ENCODE data around the gene NCOA3. TPM values are rescaled to one million over a fixed set of nuclear protein-coding genes. Genes with fewer than 3 reads are reported as not detected.
"Not testable (repeated sequence)": the region's sequence is repeated elsewhere in the genome, so short reads cannot be mapped to it uniquely, and the experiment has no call there.

NCOA3 gene
- total RNA-seq, 1 donor from 2014 or later: 23.8 TPM

GRCh38 chr20:47591231-47591630 is 89.5 kb downstream of the NCOA3 start:
- H3K4me1 ChIP-seq: peaks cover 26% of the 10 kb centered on the region
- H3K36me3 ChIP-seq: peaks cover 14% of the 10 kb centered on the region
- H3K27me3 ChIP-seq (ENCODE audit: low read depth): no peaks in the 10 kb centered on the region
- TF ChIP-seq, protein P1, sequence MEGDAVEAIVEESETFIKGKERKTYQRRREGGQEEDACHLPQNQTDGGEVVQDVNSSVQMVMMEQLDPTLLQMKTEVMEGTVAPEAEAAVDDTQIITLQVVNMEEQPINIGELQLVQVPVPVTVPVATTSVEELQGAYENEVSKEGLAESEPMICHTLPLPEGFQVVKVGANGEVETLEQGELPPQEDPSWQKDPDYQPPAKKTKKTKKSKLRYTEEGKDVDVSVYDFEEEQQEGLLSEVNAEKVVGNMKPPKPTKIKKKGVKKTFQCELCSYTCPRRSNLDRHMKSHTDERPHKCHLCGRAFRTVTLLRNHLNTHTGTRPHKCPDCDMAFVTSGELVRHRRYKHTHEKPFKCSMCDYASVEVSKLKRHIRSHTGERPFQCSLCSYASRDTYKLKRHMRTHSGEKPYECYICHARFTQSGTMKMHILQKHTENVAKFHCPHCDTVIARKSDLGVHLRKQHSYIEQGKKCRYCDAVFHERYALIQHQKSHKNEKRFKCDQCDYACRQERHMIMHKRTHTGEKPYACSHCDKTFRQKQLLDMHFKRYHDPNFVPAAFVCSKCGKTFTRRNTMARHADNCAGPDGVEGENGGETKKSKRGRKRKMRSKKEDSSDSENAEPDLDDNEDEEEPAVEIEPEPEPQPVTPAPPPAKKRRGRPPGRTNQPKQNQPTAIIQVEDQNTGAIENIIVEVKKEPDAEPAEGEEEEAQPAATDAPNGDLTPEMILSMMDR (IDR thresholded peaks at IDR 0.05; ENCODE audit: borderline replicate concordance): no peak
- H3K4me3 ChIP-seq: no peak overlapping the region
- no peak for DNase-seq
- H3K27ac ChIP-seq (replicated peaks): no peak overlapping the region
- intact Hi-C loops (cut with micrococcal nuclease): no loop called here
- H3K9me3 ChIP-seq (replicated peaks): no peaks in the 10 kb centered on the region

DNA sequence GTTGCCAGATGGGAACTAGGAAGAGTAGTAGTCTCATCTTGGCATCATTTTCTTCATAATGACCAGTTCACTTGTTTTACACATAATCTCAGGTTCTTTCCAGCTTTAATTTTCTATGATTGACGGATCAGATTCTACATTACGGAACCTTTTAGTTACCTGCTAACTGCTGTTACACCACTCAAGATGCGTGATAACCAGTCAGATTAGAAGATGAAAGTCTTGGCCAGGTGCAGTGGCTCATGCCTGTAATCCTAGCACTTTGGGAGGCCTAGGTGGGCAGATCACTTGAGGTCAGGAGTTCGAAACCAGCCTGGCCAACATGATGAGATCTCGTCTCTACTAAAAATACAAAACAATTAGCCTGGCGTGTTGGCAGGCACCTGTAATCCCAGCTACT is 92.5 kb downstream of the NCOA3 start:
- intact Hi-C loops (cut with micrococcal nuclease): no loop called here
- H3K27ac ChIP-seq (replicated peaks): no peak overlapping the region

GRCh38 chr20:47595138-47595537 is 93.5 kb downstream of the NCOA3 start:
- DNase-seq; H3K27ac ChIP-seq (replicated peaks); H3K4me3 ChIP-seq; H3K27me3 ChIP-seq (ENCODE audit: low read depth); H3K9me3 ChIP-seq (replicated peaks); intact Hi-C loops (cut with micrococcal nuclease): not testable (repeated sequence)
- peaks cover 28% of the 10 kb centered on the region for H3K4me1 ChIP-seq
- H3K36me3 ChIP-seq: peaks cover 14% of the 10 kb centered on the region

More for the DNA sequence above, 92.5 kb downstream of the NCOA3 start:
- H3K4me3 ChIP-seq: no peak overlapping the region
- H3K4me1 ChIP-seq: peaks cover 21% of the 10 kb centered on the region
- no peaks in the 10 kb centered on the region for H3K27me3 ChIP-seq (ENCODE audit: low read depth)
- no peaks in the 10 kb centered on the region for H3K9me3 ChIP-seq (replicated peaks)
- DNase-seq: no peak
- H3K36me3 ChIP-seq: peaks cover 14% of the 10 kb centered on the region
- TF ChIP-seq, protein P1 (IDR thresholded peaks at IDR 0.05; ENCODE audit: borderline replicate concordance): no peak

GRCh38 chr20:47596003-47596571 is 94.4 kb downstream of the NCOA3 start:
- no peak for DNase-seq
- H3K27me3 ChIP-seq (ENCODE audit: low read depth): no peaks in the 10 kb centered on the region
- TF ChIP-seq, protein P1 (IDR thresholded peaks at IDR 0.05; ENCODE audit: borderline replicate concordance): no peak
- intact Hi-C loops (cut with micrococcal nuclease): no loop called here
- H3K27ac ChIP-seq (replicated peaks): no peak overlapping the region
- H3K9me3 ChIP-seq (replicated peaks): no peaks in the 10 kb centered on the region
- peaks cover 8% of the 10 kb centered on the region for H3K36me3 ChIP-seq
- H3K4me3 ChIP-seq: no peak overlapping the region
- peaks cover 32% of the 10 kb centered on the region for H3K4me1 ChIP-seq

DNA sequence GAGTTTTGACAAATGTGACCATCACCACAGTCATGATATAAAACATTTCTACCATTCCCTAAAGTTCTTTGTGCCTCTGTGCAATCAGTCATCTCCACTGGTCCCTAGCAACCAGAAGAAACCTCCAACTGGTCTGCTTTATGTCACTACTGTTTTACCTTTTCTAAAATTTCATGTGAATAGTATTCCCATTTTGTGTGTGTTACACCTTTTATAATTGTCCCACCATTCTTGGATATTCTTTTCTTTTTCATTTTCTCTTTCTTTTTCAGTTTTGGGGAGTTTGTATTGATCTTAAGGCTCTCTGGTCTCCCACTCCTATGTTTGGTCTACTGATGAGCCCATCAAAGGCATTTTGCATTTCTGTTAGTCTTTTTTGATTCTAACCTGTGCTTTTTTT is 95.4 kb downstream of the NCOA3 start:
- Histone ChIP-seq H3K27ac (replicated peaks) (no peak overlapping the region), H3K4me3 (no peak overlapping the region), H3K9me3 (replicated peaks) (no peaks in the 10 kb centered on the region), H3K36me3 (peaks cover 8% of the 10 kb centered on the region), H3K4me1 (peaks cover 33% of the 10 kb centered on the region), H3K27me3 (ENCODE audit: low read depth) (no peaks in the 10 kb centered on the region)
- TF ChIP-seq, protein P1 (IDR thresholded peaks at IDR 0.05; ENCODE audit: borderline replicate concordance): no peak
- intact Hi-C loops (cut with micrococcal nuclease): no loop called here
- DNase-seq: no peak

GRCh38 chr20:47598911-47599744 is 97.4 kb downstream of the NCOA3 start:
- H3K4me1 ChIP-seq: peaks cover 48% of the 10 kb centered on the region
- no peak overlapping the region for H3K27ac ChIP-seq (replicated peaks)
- no peaks in the 10 kb centered on the region for H3K27me3 ChIP-seq (ENCODE audit: low read depth)
- peaks cover 5% of the 10 kb centered on the region for H3K36me3 ChIP-seq
- no peak overlapping the region for H3K4me3 ChIP-seq
- no peak for DNase-seq
- H3K9me3 ChIP-seq (replicated peaks): peaks cover 8% of the 10 kb centered on the region
- intact Hi-C loops (cut with micrococcal nuclease): no loop called here
- TF ChIP-seq, protein P1 (IDR thresholded peaks at IDR 0.05; ENCODE audit: borderline replicate concordance): no peak

Data from left ventricle myocardium inferior (tissue), 1 donor.